Activated CD4-positive, CD25-positive, alpha-beta regulatory T cell treated with anti-CD3 and anti-CD28 coated beads, Interleukin-2, amount 50 U/mL, for 72 hours (primary cell): ENCODE measurements around the gene IGFBP7.
"Not testable (repeated sequence)": the region's sequence is repeated elsewhere in the genome, so short reads cannot be mapped to it uniquely, and the experiment has no call there.

ENCODE experiments used
- DNase-seq: peaks from one replicate; pipeline ENCODE4 v3.0.0; 2021

The IGFBP7 gene

GRCh38 chr4:57065730-57066482 lies 44.3 kb downstream of the IGFBP7 start:
- no peak for DNase-seq

- DNase-seq: no peak
Observed at GRCh38 chr4:57064811-57065711, 45.1 kb downstream of the IGFBP7 start.

- DNase-seq: no peak
Observed at GRCh38 chr4:57064120-57064519, 46.1 kb downstream of the IGFBP7 start.

- DNase-seq: no peak
Observed at GRCh38 chr4:57063518-57063917, 46.7 kb downstream of the IGFBP7 start.

- DNase-seq: no peak
Observed at GRCh38 chr4:57061395-57061794, 48.8 kb downstream of the IGFBP7 start.

GRCh38 chr4:57060717-57061067 lies 49.5 kb downstream of the IGFBP7 start:
- not testable (repeated sequence) for DNase-seq

- DNase-seq: no peak
Observed at GRCh38 chr4:57059890-57060716, 50.1 kb downstream of the IGFBP7 start.

- DNase-seq: no peak
Observed at GRCh38 chr4:57055886-57056285, 54.3 kb downstream of the IGFBP7 start.

- DNase-seq: no peak
Observed at GRCh38 chr4:57053508-57053907, 56.7 kb downstream of the IGFBP7 start.

- DNase-seq: no peak
Observed at GRCh38 chr4:57051524-57051923, 58.7 kb downstream of the IGFBP7 start.

- DNase-seq: no peak
Observed at GRCh38 chr4:57051095-57051494, 59.1 kb downstream of the IGFBP7 start.

GRCh38 chr4:57048590-57049304 lies 61.4 kb downstream of the IGFBP7 start:
- no peak for DNase-seq

GRCh38 chr4:57047046-57047445 lies 63.1 kb downstream of the IGFBP7 start:
- not testable (repeated sequence) for DNase-seq

GRCh38 chr4:57044996-57045395 lies 65.2 kb downstream of the IGFBP7 start:
- no peak for DNase-seq

- no peak for DNase-seq
Observed at GRCh38 chr4:57044279-57044678, 65.9 kb downstream of the IGFBP7 start.

GRCh38 chr4:57043347-57044251 lies 66.6 kb downstream of the IGFBP7 start:
- no peak for DNase-seq

GRCh38 chr4:57042711-57043169 lies 67.4 kb downstream of the IGFBP7 start:
- DNase-seq: no peak

- no peak for DNase-seq
Observed at GRCh38 chr4:57041020-57041419, 69.2 kb downstream of the IGFBP7 start.

GRCh38 chr4:57040510-57040909 lies 69.7 kb downstream of the IGFBP7 start:
- no peak for DNase-seq

GRCh38 chr4:57039345-57039744 lies 70.8 kb downstream of the IGFBP7 start:
- no peak for DNase-seq

GRCh38 chr4:57037982-57038604 lies 72.1 kb downstream of the IGFBP7 start:
- no peak for DNase-seq
